ENCODE measurements around the gene RNLS. TPM values are rescaled to one million over a fixed set of nuclear protein-coding genes. Genes with fewer than 3 reads are reported as not detected.

Gene RNLS
- total RNA-seq, 1 experiment from 2014 or later, result not detected

GRCh38 chr10:88281592-88282347 is 301.3 kb downstream of the RNLS start:
- Histone ChIP-seq H3K27ac (ENCODE audit: low read depth, low read length) (no peak overlapping the region), H3K9me2 (ENCODE audit: insufficient read depth) (no peaks in the 10 kb centered on the region), H3K9ac (ENCODE audit: low read length) (no peak overlapping the region), H3K79me2 (ENCODE audit: insufficient read depth, low read length) (no peaks in the 10 kb centered on the region), H3K4me2 (ENCODE audit: low read length) (no peak overlapping the region), H3K9me3 (ENCODE audit: control insufficient read depth in 1 of 2, insufficient read depth in 1 of 2, low read depth in 1 of 2, low read length in 2 of 2) (no peaks in the 10 kb centered on the region), H3K4me1 (ENCODE audit: control insufficient read depth in 1 of 2, insufficient read depth in 2 of 2, low read length in 2 of 2) (no peaks in the 10 kb centered on the region; a peak in 1 of 4 replicates), H3K4me3 (replicated peaks in 1 of 2; ENCODE audit: low read depth in 1 of 2, low read length in 2 of 2) (no peak overlapping the region), H3K27me3 (ENCODE audit: insufficient read depth, low read length) (no peaks in the 10 kb centered on the region), H4K20me1 (ENCODE audit: insufficient read depth) (no peaks in the 10 kb centered on the region), H2AFZ (ENCODE audit: low read depth, low read length, poor library complexity, severe bottlenecking) (no peak overlapping the region), H3K36me3 (ENCODE audit: control insufficient read depth in 1 of 2, insufficient read depth in 2 of 2, low read length in 2 of 2) (no peaks in the 10 kb centered on the region)
- BruUV-seq (replicated peaks), result no TSS peak
- intact Hi-C loops (cut with micrococcal nuclease), result no loop called here
- ATAC-seq (no peak), DNase-seq (ENCODE audit: low read depth, low spot score) (no peak)
- POLR2A ChIA-PET, result no interaction called here
- CTCF ChIA-PET, result no interaction called here
- RAD21 ChIA-PET (ENCODE audit: low non-redundant PET in 1 of 2, low total read pairs in 2 of 2, uncharacterized antibody in 2 of 2, unreplicated experiment in 2 of 2), result no interaction called here
- TF ChIP-seq TCF7L2 (IDR thresholded peaks at IDR 0.05; ENCODE audit: borderline replicate concordance, extremely low read depth, insufficient read depth, insufficient read length), result no peak
- TF ChIP-seq, protein P1, sequence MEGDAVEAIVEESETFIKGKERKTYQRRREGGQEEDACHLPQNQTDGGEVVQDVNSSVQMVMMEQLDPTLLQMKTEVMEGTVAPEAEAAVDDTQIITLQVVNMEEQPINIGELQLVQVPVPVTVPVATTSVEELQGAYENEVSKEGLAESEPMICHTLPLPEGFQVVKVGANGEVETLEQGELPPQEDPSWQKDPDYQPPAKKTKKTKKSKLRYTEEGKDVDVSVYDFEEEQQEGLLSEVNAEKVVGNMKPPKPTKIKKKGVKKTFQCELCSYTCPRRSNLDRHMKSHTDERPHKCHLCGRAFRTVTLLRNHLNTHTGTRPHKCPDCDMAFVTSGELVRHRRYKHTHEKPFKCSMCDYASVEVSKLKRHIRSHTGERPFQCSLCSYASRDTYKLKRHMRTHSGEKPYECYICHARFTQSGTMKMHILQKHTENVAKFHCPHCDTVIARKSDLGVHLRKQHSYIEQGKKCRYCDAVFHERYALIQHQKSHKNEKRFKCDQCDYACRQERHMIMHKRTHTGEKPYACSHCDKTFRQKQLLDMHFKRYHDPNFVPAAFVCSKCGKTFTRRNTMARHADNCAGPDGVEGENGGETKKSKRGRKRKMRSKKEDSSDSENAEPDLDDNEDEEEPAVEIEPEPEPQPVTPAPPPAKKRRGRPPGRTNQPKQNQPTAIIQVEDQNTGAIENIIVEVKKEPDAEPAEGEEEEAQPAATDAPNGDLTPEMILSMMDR (IDR thresholded peaks at IDR 0.05 in 2 of 3, conservative IDR thresholded peaks at IDR 0.05 in 1 of 3; ENCODE audit: borderline replicate concordance in 1 of 3, insufficient read depth in 1 of 3, low read depth in 2 of 3, low read length in 2 of 3), result no peak

- RAD21 ChIA-PET (ENCODE audit: low non-redundant PET in 1 of 2, low total read pairs in 2 of 2, uncharacterized antibody in 2 of 2, unreplicated experiment in 2 of 2), result no interaction called here
- H3K27ac ChIP-seq (ENCODE audit: low read depth, low read length), result no peak overlapping the region
- no TSS peak for BruUV-seq (replicated peaks)
- DNase-seq (ENCODE audit: low read depth, low spot score) (no peak), ATAC-seq (no peak)
- no peaks in the 10 kb centered on the region for H3K79me2 ChIP-seq (ENCODE audit: insufficient read depth, low read length)
- no peaks in the 10 kb centered on the region for H3K9me3 ChIP-seq (ENCODE audit: control insufficient read depth in 1 of 2, insufficient read depth in 1 of 2, low read depth in 1 of 2, low read length in 2 of 2)
- H3K4me1 ChIP-seq (ENCODE audit: control insufficient read depth in 1 of 2, insufficient read depth in 2 of 2, low read length in 2 of 2), result no peaks in the 10 kb centered on the region; a peak in 1 of 4 replicates
- intact Hi-C loops (cut with micrococcal nuclease), result no loop called here
- H3K9me2 ChIP-seq (ENCODE audit: insufficient read depth), result no peaks in the 10 kb centered on the region
- no peak overlapping the region for H3K4me2 ChIP-seq (ENCODE audit: low read length)
- no peak overlapping the region for H3K4me3 ChIP-seq (replicated peaks in 1 of 2; ENCODE audit: low read depth in 1 of 2, low read length in 2 of 2)
- H3K27me3 ChIP-seq (ENCODE audit: insufficient read depth, low read length), result no peaks in the 10 kb centered on the region
- TF ChIP-seq REST (IDR thresholded peaks at IDR 0.05; ENCODE audit: low read depth) (no peak), CBX3 (IDR thresholded peaks at IDR 0.05; ENCODE audit: low read depth) (no peak), FOSL1 (IDR thresholded peaks at IDR 0.05; ENCODE audit: low read depth) (no peak), TCF7L2 (IDR thresholded peaks at IDR 0.05; ENCODE audit: borderline replicate concordance, extremely low read depth, insufficient read depth, insufficient read length) (no peak), SP1 (IDR thresholded peaks at IDR 0.05; ENCODE audit: low read depth) (no peak), RAD21 (IDR thresholded peaks at IDR 0.05; ENCODE audit: low read depth) (no peak), SIN3A (IDR thresholded peaks at IDR 0.05; ENCODE audit: low read depth) (no peak)
- TF ChIP-seq, protein P2, sequence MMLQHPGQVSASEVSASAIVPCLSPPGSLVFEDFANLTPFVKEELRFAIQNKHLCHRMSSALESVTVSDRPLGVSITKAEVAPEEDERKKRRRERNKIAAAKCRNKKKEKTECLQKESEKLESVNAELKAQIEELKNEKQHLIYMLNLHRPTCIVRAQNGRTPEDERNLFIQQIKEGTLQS (IDR thresholded peaks at IDR 0.05), result no peak
- CTCF ChIA-PET, result no interaction called here
- no peaks in the 10 kb centered on the region for H4K20me1 ChIP-seq (ENCODE audit: insufficient read depth)
- POLR2A ChIA-PET, result no interaction called here
- no peak overlapping the region for H2AFZ ChIP-seq (ENCODE audit: low read depth, low read length, poor library complexity, severe bottlenecking)
- no peak overlapping the region for H3K9ac ChIP-seq (ENCODE audit: low read length)
- no peaks in the 10 kb centered on the region for H3K36me3 ChIP-seq (ENCODE audit: control insufficient read depth in 1 of 2, insufficient read depth in 2 of 2, low read length in 2 of 2)
Measured at GRCh38 chr10:88280518-88280917, 302.6 kb downstream of the RNLS start.

Data from HCT116 (cell line).